Neural progenitor cell (in vitro differentiated cells): Measurements from ENCODE around the gene GGTLC2. TPM values are rescaled to one million over a fixed set of nuclear protein-coding genes. Genes with fewer than 3 reads are reported as not detected.

Experiments
- DNase-seq: peaks from one replicate; pipeline ENCODE4 v3.0.0-alpha.2; 2016; ENCODE audit warnings: low spot score
- H2AFZ ChIP-seq: fragments of 200-600 bp; sonication (generic); replicated peaks from 2 replicates; pipeline ENCODE4 v1.6.1; 2016; ENCODE audit warnings: antibody characterized with exemption
- H3F3A ChIP-seq: fragments of 200-600 bp; sonication (generic); 2 replicates; pipeline ENCODE4 v1.6.1; 2016; ENCODE audit warnings: antibody characterized with exemption, low read depth
- H3K27ac ChIP-seq: fragments of 200-600 bp; sonication (generic); 2 replicates; pipeline ENCODE4 v1.5.1; 2016; ENCODE audit warnings: mild to moderate bottlenecking
- H3K27me3 ChIP-seq: fragments of 200-600 bp; sonication (generic); 2 replicates; pipeline ENCODE4 v1.6.1; 2016; ENCODE audit warnings: mild to moderate bottlenecking, moderate library complexity
- H3K36me3 ChIP-seq: fragments of 200-600 bp; sonication (generic); 2 replicates; pipeline ENCODE4 v1.5.1; 2016
- H3K4me1 ChIP-seq: fragments of 200-600 bp; sonication (generic); 2 replicates; pipeline ENCODE4 v1.6.1; 2016; ENCODE audit warnings: mixed run types
- H3K4me2 ChIP-seq: fragments of 200-600 bp; sonication (generic); 2 replicates; pipeline ENCODE4 v1.6.1; 2016
- H3K4me3 ChIP-seq: fragments of 200-600 bp; sonication (generic); 2 replicates; pipeline ENCODE4 v1.5.1; 2016
- H3K79me2 ChIP-seq: fragments of 200-600 bp; sonication (generic); 2 replicates; pipeline ENCODE4 v1.6.1; 2016; ENCODE audit warnings: low read depth
- H3K9ac ChIP-seq: fragments of 200-600 bp; sonication (generic); 2 replicates; pipeline ENCODE4 v1.6.1; 2016
- H3K9me3 ChIP-seq: fragments of 200-600 bp; sonication (generic); 2 replicates; pipeline ENCODE4 v1.5.1; 2016; ENCODE audit warnings: low read depth
- H4K20me1 ChIP-seq: fragments of 200-600 bp; sonication (generic); 2 replicates; pipeline ENCODE4 v1.6.1; 2016; ENCODE audit warnings: low read depth
- H3K27ac Mint-ChIP-seq: 3 replicates; pipeline ENCODE4 v1.8.0; 2021; ENCODE audit warnings: mixed read lengths
- H3K27me3 Mint-ChIP-seq: 2 replicates; pipeline ENCODE4 v1.8.0; 2022; ENCODE audit warnings: low read depth, mild to moderate bottlenecking, inconsistent platforms, moderate library complexity, mixed read lengths; ENCODE audit not compliant: insufficient read depth
- H3K36me3 Mint-ChIP-seq: 3 replicates; pipeline ENCODE4 v1.8.0; 2021; ENCODE audit warnings: mixed read lengths
- H3K4me1 Mint-ChIP-seq: 3 replicates; pipeline ENCODE4 v1.8.0; 2021; ENCODE audit warnings: mixed read lengths
- H3K4me3 Mint-ChIP-seq: 3 replicates; pipeline ENCODE4 v1.8.0; 2021; ENCODE audit warnings: mild to moderate bottlenecking, moderate library complexity, mixed read lengths
- H3K9me3 Mint-ChIP-seq: 3 replicates; pipeline ENCODE4 v1.8.0; 2020; ENCODE audit warnings: mixed read lengths
- CTCF ChIP-seq: fragments of 200-600 bp; sonication (generic); IDR thresholded peaks from 2 replicates; pipeline ENCODE4 v1.5.1; 2017; ENCODE audit warnings: antibody characterized with exemption, mild to moderate bottlenecking
- EZH2 ChIP-seq: fragments of 200-600 bp; sonication (generic); IDR thresholded peaks from 2 replicates; pipeline ENCODE4 v1.6.1; 2017; ENCODE audit warnings: antibody characterized with exemption, mild to moderate bottlenecking, moderate library complexity
- EZH2phosphoT487 ChIP-seq: fragments of 200-600 bp; sonication (generic); IDR thresholded peaks from 2 replicates; pipeline ENCODE4 v1.6.1; 2017; ENCODE audit warnings: antibody characterized with exemption
- total RNA-seq: library from RNA; depleted of rRNA; stranded (reverse); fragments of >200 nt; gene quantifications from 2 replicates; pipeline ENCODE4 v1.2.3, GENCODE V29; 2015; ENCODE audit warnings: low replicate concordance

GGTLC2 gene
- total RNA-seq, 1 donor from 2014 or later: not detected

- peaks cover 19% of the 10 kb centered on the region for H3K4me1 Mint-ChIP-seq
- Histone ChIP-seq H3K27ac (no peak overlapping the region), H3K79me2 (no peaks in the 10 kb centered on the region), H2AFZ (no peak overlapping the region), H3K4me3 (no peak overlapping the region), H3K4me2 (peak overlapping the region; percentile 51), H3K27me3 (peaks cover 85% of the 10 kb centered on the region), H4K20me1 (peaks cover 4% of the 10 kb centered on the region), H3K9me3 (no peaks in the 10 kb centered on the region), H3K4me1 (peaks cover 9% of the 10 kb centered on the region), H3F3A (peaks cover 8% of the 10 kb centered on the region), H3K9ac (no peak overlapping the region), H3K36me3 (no peaks in the 10 kb centered on the region)
- no peak for TF ChIP-seq EZH2
- peak; percentile 74 for TF ChIP-seq CTCF
- TF ChIP-seq EZH2phosphoT487: no peak
- H3K36me3 Mint-ChIP-seq: no peaks in the 10 kb centered on the region
- peaks cover 4% of the 10 kb centered on the region for H3K9me3 Mint-ChIP-seq
- H3K4me3 Mint-ChIP-seq: no peak overlapping the region
- peak; percentile 70 for DNase-seq
- peaks cover 3% of the 10 kb centered on the region for H3K27me3 Mint-ChIP-seq
- no peak overlapping the region for H3K27ac Mint-ChIP-seq
These were observed 22.1 kb downstream of the GGTLC2 start for GRCh38 chr22:22666307-22667091.

GRCh38 chr22:22667966-22668880 lies 23.8 kb downstream of the GGTLC2 start:
- H3K4me1 Mint-ChIP-seq: peaks cover 19% of the 10 kb centered on the region
- H3K27ac Mint-ChIP-seq: peak overlapping the region; percentile 50
- peak; percentile 38 for DNase-seq
- H3K9me3 Mint-ChIP-seq: peaks cover 4% of the 10 kb centered on the region
- Histone ChIP-seq H3K9ac (no peak overlapping the region), H3K4me2 (no peak overlapping the region), H3K36me3 (no peaks in the 10 kb centered on the region), H2AFZ (no peak overlapping the region), H3F3A (peaks cover 8% of the 10 kb centered on the region), H3K4me3 (no peak overlapping the region), H3K27ac (no peak overlapping the region), H3K79me2 (no peaks in the 10 kb centered on the region), H4K20me1 (peaks cover 4% of the 10 kb centered on the region), H3K9me3 (no peaks in the 10 kb centered on the region), H3K27me3 (peaks cover 85% of the 10 kb centered on the region), H3K4me1 (peaks cover 9% of the 10 kb centered on the region)
- no peaks in the 10 kb centered on the region for H3K36me3 Mint-ChIP-seq
- H3K27me3 Mint-ChIP-seq: no peaks in the 10 kb centered on the region
- H3K4me3 Mint-ChIP-seq: no peak overlapping the region
- TF ChIP-seq EZH2phosphoT487 (no peak), EZH2 (no peak), CTCF (no peak)

DNA sequence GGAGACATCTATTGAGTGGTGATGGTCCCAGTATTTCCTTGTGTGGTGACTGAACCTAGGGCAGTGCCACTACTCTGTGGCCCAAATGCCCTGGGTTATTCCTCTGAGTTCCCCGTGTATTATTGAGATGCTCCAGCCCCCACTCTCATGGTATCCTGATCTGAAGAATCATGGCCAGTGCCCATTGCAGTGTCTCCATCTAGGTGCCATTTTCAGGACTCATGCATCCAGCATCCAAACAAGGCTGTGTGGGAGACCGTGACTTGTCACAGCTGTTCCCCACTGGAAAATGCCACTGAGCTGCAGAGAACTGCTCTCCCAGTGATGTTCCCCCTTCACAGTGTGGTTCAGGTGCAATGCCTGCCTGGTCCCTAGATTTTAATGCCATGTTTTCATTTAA lies 24.7 kb downstream of the GGTLC2 start:
- TF ChIP-seq CTCF (no peak), EZH2 (no peak), EZH2phosphoT487 (no peak)
- no peak for DNase-seq
- no peaks in the 10 kb centered on the region for H3K79me2 ChIP-seq
- Mint-ChIP-seq H3K27me3 (no peaks in the 10 kb centered on the region), H3K9me3 (peaks cover 4% of the 10 kb centered on the region), H3K4me3 (no peak overlapping the region), H3K4me1 (peaks cover 19% of the 10 kb centered on the region), H3K27ac (no peak overlapping the region), H3K36me3 (no peaks in the 10 kb centered on the region)
- H3K4me3 ChIP-seq: no peak overlapping the region
- H3F3A ChIP-seq: peaks cover 8% of the 10 kb centered on the region
- no peaks in the 10 kb centered on the region for H3K36me3 ChIP-seq
- peaks cover 4% of the 10 kb centered on the region for H4K20me1 ChIP-seq
- no peak overlapping the region for H2AFZ ChIP-seq
- H3K9ac ChIP-seq: no peak overlapping the region
- H3K4me2 ChIP-seq: no peak overlapping the region
- no peak overlapping the region for H3K27ac ChIP-seq
- H3K9me3 ChIP-seq: no peaks in the 10 kb centered on the region
- peaks cover 85% of the 10 kb centered on the region for H3K27me3 ChIP-seq
- H3K4me1 ChIP-seq: peaks cover 9% of the 10 kb centered on the region
